Duodenal mucosa (tissue), 2 donors: ENCODE measurements around the gene HOXB8.
A peak's percentile ranks its signal among the peaks of the same experiment; 100 is the strongest.

ENCODE experiments used
- H3K27ac ChIP-seq: one replicate; pipeline ENCODE4 v1.7.0; 2013; ENCODE audit warnings: low read depth, low read length
- H3K27me3 ChIP-seq, 2 donors: one replicate each; pipeline ENCODE4 v1.7.0; 2013; ENCODE audit warnings: low read length in 2 of 2, control low read depth in 1 of 2; ENCODE audit not compliant: insufficient read depth in 2 of 2, control insufficient read depth in 1 of 2
- H3K36me3 ChIP-seq, 2 donors: one replicate each; pipeline ENCODE4 v1.7.0; 2013; ENCODE audit warnings: low read length in 2 of 2, control low read depth in 1 of 2; ENCODE audit not compliant: insufficient read depth in 2 of 2, control insufficient read depth in 1 of 2
- H3K4me1 ChIP-seq, 2 donors: one replicate each; pipeline ENCODE4 v1.7.0; 2013; ENCODE audit warnings: low read length in 2 of 2, control low read depth in 1 of 2; ENCODE audit not compliant: insufficient read depth in 2 of 2, control insufficient read depth in 1 of 2
- H3K4me3 ChIP-seq, 2 donors: one replicate each; pipeline ENCODE4 v1.7.0; 2013; ENCODE audit warnings: low read length in 2 of 2, low read depth in 1 of 2
- H3K9ac ChIP-seq, 2 donors: one replicate each; pipeline ENCODE4 v1.7.0; 2013; ENCODE audit warnings: low read length in 2 of 2, low read depth in 1 of 2
- H3K9me3 ChIP-seq, 2 donors: one replicate each; pipeline ENCODE4 v1.7.0; 2013; ENCODE audit warnings: low read length in 2 of 2, control low read depth in 1 of 2; ENCODE audit not compliant: control insufficient read depth in 1 of 2

HOXB8 gene

DNA sequence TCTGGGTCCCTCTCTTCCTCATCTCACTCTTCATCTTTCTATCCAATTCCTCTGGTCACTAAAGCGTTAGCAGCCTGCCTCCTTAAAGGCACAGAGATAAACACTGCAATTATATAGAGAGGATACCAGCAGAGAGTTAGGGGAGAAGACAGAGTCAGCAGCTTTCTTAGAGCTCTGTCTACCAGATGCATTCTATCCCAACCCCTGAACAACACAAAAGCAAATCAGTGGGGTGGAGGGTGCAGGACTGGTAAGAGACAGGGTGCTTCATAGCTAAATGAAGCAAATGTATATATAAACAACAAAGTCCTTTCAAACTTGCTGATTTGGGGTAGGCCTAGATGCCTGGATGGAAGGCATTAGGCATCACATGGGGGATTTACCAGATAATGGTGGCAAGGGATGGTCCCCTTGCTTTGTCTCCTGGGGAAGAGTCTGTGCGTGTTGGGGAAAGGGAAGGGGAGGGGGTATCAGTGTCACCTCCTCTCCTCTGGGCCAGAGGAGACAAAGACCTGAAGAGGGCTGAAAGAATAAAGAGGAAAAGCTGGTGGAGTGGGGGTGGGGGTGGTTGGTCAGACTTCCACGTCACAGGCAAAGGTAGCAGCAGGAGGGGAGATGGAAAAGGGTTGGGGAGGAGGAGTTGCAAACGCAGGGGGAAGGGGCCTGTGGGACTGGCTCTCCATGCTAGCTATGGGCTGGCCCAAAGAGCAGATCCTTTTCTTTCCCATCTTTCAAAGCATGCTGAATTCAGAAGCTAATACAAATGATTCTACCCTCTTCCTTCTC, 49.0 kb downstream of the HOXB8 start:
- H3K27ac ChIP-seq: no peak overlapping the region
- peaks cover 70 to 86% of the 10 kb centered on the region in 2 donors for H3K27me3 ChIP-seq
- H3K4me1 ChIP-seq: peaks cover 15 to 21% of the 10 kb centered on the region in 2 donors

DNA sequence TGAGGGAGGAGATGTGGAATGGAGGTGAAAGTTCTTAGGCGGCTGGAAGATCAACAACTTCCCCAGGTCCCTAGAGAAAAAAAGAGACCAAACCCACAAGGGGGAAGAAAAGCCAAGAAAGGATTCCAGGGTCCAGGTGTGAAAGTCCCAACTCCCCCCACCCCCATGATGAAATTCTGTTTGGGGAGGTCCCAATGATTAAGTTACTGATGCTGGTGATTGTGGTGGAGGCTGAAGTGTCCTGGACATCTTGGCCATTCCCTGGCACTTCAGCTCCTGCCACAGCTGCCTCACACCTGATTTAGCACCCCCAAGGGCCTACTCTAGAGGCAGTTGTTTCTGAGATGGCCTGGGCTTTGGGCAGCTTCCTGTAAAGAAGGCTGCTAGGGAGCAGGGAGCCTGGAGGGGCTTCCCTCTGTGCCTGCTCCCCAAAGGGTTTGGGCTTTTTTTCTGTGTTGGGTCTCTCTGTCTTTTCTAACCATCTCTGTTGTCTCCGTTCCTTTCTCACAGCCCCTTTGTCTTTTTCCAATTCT, 50.0 kb downstream of the HOXB8 start:
- Histone ChIP-seq H3K4me3 (no peak overlapping the region), H3K9ac (no peak overlapping the region), H3K4me1 (peaks cover 15 to 21% of the 10 kb centered on the region in 2 donors), H3K36me3 (no peaks in the 10 kb centered on the region), H3K27me3 (peaks cover 64 to 75% of the 10 kb centered on the region in 2 donors), H3K27ac (no peak overlapping the region), H3K9me3 (no peaks in the 10 kb centered on the region)

More for the DNA sequence above, 49.0 kb downstream of the HOXB8 start:
- H3K4me3 ChIP-seq: no peak overlapping the region
- H3K36me3 ChIP-seq: no peaks in the 10 kb centered on the region
- no peaks in the 10 kb centered on the region for H3K9me3 ChIP-seq
- no peak overlapping the region for H3K9ac ChIP-seq

DNA sequence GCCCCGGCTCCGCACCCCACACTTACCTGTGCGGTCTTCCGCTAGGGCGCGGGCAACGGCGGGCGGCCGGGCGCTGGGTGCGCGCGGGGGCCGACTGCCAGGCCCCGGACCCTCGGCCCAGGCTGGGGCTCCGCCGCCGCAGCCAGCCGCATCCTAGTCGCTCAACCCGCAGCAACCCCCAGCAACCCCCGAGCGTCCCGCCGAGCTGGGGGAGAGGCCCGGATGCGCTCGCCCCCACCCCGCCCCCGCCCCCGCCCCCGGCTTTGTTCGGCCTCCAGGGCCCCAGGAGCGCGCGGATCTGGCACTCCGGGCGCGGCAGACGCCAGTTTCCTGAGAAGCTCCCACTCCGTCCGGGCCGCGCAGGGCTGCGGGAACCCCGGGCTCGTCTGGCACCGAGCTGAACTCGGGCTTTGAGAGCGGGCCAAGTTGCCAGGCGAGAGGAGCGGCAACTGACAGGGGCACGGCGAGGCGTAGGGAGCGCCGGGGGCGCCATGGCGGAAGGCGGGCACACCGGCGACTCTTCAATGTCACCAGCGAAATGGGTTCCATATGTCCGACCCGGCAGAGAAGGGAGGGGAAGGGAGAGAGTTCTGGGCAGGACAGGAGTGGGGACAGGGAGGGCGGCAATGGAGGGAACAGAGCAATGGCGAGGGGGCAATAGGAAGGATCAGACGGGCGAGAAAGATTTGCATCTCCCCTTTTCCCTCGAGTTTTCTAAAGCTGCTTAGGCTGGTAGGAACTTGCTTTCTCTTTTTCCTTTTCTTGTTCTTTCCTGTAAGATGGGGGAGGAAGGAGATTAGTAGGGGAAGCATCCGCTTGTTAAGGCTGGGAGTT, 50.7 kb downstream of the HOXB8 start:
- no peak overlapping the region for H3K27ac ChIP-seq

DNA sequence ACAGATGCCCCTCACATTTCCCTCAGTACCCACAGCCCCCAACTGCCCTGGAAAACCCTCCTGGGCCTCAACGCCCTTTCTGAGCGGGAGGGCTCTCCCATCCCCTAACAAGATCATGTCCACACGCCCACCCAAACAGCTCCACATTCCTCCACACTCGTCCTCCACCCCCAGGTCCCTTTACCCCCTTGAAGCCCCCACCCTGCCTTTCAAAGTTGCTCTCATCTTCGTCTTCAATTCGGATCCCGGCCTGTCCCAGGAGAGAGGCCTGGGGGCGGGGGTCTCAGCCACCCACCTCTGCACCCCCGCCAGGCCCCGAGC, 51.3 kb downstream of the HOXB8 start:
- Histone ChIP-seq H3K9ac (no peak overlapping the region), H3K27ac (no peak overlapping the region), H3K27me3 (peaks cover 66 to 75% of the 10 kb centered on the region in 2 donors), H3K4me1 (peaks cover 11 to 29% of the 10 kb centered on the region in 2 donors), H3K4me3 (no peak overlapping the region), H3K36me3 (no peaks in the 10 kb centered on the region), H3K9me3 (no peaks in the 10 kb centered on the region)

More for the DNA sequence above, 50.7 kb downstream of the HOXB8 start:
- H3K4me1 ChIP-seq: peaks cover 11 to 28% of the 10 kb centered on the region in 2 donors
- H3K9ac ChIP-seq: no peak overlapping the region
- peaks cover 66 to 75% of the 10 kb centered on the region in 2 donors for H3K27me3 ChIP-seq
- H3K4me3 ChIP-seq: peak overlapping the region in 1 of 2 donors; percentile 43
- no peaks in the 10 kb centered on the region for H3K36me3 ChIP-seq
- no peaks in the 10 kb centered on the region for H3K9me3 ChIP-seq

DNA sequence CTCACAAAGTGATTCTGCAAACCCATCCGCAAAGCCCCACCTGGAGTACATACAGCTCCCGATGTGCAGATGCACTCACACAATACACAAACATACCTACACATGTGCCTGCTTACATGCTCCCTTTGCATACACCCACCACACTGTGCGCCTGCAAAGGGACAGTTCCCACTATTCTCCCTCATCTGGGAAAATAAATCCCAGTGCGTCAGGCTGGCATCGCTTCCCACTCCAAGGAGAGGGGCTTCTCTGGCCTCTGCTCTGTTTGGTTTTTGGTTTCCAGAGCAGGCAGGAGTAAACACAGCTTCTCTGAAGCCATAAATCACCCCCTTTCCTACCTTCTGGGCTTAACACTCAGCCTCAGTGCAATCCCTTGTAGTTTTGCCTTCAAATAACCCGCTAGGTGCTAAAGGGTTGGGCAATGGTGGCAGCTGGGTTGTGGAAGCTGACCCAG, 51.7 kb downstream of the HOXB8 start:
- H3K4me1 ChIP-seq: peaks cover 11 to 29% of the 10 kb centered on the region in 2 donors
- H3K36me3 ChIP-seq: no peaks in the 10 kb centered on the region
- no peaks in the 10 kb centered on the region for H3K9me3 ChIP-seq
- H3K4me3 ChIP-seq: peak overlapping the region in 1 of 2 donors; percentile 21
- H3K27me3 ChIP-seq: peaks cover 67 to 75% of the 10 kb centered on the region in 2 donors
- no peak overlapping the region for H3K27ac ChIP-seq
- H3K9ac ChIP-seq: no peak overlapping the region

DNA sequence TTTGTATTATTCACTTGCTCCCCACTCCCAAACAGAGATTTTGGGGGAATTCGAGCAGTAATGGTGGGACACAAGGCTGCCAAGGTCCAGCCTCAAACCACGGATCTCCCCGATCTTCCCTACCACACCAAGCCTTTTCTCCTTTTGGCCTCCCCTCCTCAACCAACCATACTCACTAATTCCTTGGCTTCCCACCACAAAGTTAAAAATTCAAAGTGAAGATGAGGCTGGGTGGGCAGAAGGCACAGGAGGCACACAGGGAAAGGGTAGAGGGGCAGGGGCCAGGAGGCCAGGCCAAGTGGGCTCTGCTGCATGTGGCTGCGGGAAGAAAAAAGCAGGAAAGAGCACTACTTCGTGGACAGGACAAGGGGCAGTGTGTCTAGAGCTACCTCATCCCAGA, 52.2 kb downstream of the HOXB8 start:
- Histone ChIP-seq H3K27me3 (peaks cover 68 to 77% of the 10 kb centered on the region in 2 donors), H3K9ac (no peak overlapping the region), H3K36me3 (no peaks in the 10 kb centered on the region), H3K4me3 (peak overlapping the region in 1 of 2 donors; percentile 21), H3K27ac (no peak overlapping the region), H3K9me3 (no peaks in the 10 kb centered on the region), H3K4me1 (peaks cover 11 to 29% of the 10 kb centered on the region in 2 donors)
